Vagina (tissue), 2 donors: Measurements from ENCODE around the gene NARS2.

ENCODE experiments used
- CTCF ChIP-seq, 3 experiments: fragments of 450-650 bp in 2 of 3; fragments of 200-600 bp in 1 of 3; sonication (generic) in 1 of 3; IDR thresholded peaks; one replicate each; pipeline ENCODE4 v1.5.1; 2017 to 2019; ENCODE audit warnings: antibody characterized with exemption in 3 of 3, mild to moderate bottlenecking in 2 of 3, moderate library complexity in 2 of 3
- POLR2A ChIP-seq, 2 donors: fragments of 450-650 bp; IDR thresholded peaks; one replicate each; pipeline ENCODE4 v1.6.1; 2017; ENCODE audit warnings: antibody characterized with exemption in 2 of 2, mild to moderate bottlenecking in 2 of 2, moderate library complexity in 2 of 2
- POLR2AphosphoS5 ChIP-seq, 2 donors: sonication (generic); formaldehyde crosslinking; IDR thresholded peaks; one replicate each; pipeline ENCODE4 v1.9.0; 2017; ENCODE audit warnings: antibody characterized with exemption in 2 of 2, mild to moderate bottlenecking in 2 of 2, low read depth in 1 of 2; ENCODE audit not compliant: insufficient read depth in 1 of 2

- TF ChIP-seq POLR2A (IDR thresholded peaks at IDR 0.05) (no peak), CTCF (IDR thresholded peaks at IDR 0.05) (no peak), POLR2AphosphoS5 (IDR thresholded peaks at IDR 0.05; ENCODE audit: insufficient read depth in 1 of 2, low read depth in 1 of 2) (no peak)
These were observed 101.8 kb downstream of the NARS2 start for GRCh38 chr11:78472905-78473304.
